ENCODE results near the gene UBL3.

The UBL3 gene

DNA sequence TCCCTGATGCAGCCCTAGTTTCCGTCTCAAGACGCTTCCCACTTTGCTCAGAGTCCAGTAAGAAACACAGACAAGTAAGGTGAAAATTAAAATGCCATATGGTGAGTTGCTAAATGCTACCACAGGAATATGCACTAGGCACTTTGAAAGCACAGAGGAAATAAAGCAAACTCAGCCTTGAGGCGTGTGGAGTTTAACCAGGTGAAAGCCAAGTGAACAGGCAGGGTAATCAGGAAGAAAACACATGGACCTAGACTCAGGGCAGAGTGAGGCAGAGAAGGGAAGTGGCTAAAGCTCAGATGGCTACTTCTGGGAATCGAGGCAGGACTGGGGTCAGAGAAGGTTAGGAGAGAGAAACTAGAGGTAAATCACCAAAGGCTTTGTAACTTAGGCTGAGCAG, 5.4 kb upstream of the UBL3 start:
- no peak for DNase-seq

DNA sequence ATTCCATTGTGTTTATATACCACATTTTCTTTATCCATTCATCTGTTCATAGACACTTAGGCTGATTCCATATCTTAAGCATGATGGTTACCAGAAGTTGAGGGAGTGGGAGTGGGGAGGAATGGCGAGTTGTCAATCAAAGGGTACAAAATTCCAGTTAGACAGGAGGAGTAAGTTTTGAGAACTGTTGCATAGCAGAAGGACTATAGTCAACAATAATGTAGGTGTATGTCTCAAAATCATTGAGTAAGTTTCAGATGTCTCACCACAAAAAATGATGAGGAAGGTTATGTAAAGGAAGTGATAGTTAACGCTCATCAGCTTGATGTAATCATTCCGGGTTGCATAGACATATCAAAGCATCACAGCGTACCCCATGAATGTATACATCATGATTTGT, 4.6 kb upstream of the UBL3 start:
- no peak for DNase-seq

- no peak for DNase-seq
Observed at GRCh38 chr13:29853131-29853530, 2.7 kb upstream of the UBL3 start.

- peak; percentile 61 for DNase-seq
Observed at GRCh38 chr13:29852472-29853054, 2.1 kb upstream of the UBL3 start.

DNA sequence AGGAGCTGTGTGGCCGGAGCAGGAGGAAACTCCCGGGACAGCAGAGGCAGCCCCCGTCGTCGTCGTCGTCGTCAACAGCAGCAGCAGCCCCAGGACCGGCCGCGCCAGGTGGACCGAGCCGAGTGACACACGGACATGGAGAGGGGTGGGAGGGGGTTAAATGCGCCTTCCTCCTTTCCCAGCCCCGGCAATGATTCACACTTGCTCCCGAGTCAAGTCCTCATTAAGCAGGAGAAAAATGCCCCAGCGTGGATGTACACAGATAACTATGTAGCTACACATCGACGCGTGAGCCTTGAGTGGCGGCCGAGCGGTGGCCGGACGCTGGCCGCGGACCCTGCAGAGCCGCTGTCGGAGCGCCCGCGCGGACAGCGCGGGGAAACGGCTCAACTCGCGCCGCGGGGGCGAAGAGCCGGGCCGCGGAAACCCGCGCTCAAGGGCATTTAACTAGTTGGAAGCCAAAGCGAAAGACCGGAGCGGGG, 645 bp downstream of the UBL3 start:
- peak; percentile 69 for DNase-seq

DNA sequence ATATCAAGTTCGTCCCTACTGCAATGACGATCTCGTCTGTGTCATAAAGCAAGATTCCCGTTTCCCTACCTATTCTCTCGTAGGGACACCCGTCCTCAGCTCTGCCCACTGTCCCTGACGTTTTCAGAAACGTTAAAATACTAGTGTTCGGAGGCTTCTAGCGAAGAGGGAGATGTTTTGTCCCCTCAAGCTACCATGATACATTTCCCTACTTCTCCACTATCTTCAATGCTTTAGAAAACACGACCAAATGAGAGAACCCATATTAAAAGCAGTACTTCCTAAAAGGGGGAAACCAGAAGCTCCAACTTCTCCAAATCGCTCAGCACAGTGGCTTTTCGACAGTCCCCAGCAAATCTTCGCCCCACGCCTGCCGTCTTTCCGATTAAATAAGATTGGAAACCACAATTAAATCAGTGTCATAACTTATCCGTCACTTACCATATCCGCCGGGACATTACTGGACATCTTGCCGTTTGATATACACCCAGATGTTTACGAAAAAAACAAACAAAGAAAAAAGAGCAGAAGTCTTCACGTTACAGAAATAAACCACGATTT, 1.3 kb downstream of the UBL3 start:
- no peak for DNase-seq

GRCh38 chr13:29847501-29847983, 2.9 kb downstream of the UBL3 start:
- DNase-seq: peak; percentile 57

DNA sequence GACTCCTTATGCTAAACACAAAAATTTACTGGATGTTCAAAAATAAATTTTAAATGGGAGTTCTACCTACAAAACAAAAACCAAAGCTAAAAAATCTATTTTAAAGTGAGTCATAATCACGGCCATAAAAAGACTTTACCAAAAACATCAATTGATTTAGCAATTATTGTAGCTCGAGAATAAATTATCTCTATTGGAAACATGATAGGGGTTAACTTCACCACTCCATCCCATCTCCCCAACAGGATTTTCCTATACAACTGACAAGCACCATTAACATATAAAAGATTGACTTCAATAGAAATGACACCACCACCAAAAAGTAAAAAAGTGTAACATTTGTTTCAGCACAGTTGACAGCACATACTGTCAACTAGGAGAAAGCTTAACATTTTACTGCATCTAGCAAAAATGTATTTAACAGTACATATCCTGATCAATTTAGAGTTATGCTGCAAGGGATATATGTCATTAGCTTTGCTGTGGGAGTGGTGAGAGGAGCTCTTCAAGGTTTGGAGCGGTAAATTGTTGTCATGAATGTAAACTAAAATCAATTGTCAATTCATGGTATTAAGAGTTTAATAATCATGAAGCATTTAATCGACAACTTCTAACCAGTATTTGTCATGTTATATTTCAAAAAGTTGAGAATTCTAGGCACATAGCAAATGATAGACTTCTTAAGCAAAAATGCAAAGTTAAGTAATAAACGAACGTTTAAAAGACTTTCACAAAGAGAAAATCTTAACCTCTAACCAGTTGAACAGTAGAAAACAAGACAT, 3.8 kb downstream of the UBL3 start:
- DNase-seq: no peak

DNA sequence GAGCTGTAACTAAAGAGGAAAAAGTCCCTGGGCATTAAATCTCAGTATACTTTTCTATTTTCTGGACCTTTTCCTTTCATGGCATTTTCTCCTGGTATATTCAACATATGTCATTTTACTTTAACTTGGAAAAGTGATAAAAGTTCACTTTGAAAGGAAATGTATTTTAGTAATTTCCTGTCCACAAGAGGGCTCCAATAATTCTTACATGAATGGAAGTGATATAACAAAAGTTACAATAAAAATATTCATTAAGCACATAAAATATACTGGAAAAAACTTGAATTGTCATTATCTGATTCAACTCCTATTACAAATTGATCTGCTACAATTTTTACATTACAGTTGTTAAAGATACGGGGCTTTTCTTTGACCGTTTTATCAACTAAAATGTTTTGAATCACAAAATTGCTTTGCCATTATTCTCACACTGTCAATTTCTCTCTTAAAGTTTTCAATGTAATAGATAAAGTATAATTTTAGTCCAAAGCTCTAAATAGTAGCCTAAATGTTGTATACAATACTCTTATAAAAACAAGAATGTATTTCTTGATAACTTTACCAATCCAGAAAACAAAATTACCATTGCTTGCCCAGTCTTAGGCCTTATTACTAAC, 4.9 kb downstream of the UBL3 start:
- no peak for DNase-seq

DNA sequence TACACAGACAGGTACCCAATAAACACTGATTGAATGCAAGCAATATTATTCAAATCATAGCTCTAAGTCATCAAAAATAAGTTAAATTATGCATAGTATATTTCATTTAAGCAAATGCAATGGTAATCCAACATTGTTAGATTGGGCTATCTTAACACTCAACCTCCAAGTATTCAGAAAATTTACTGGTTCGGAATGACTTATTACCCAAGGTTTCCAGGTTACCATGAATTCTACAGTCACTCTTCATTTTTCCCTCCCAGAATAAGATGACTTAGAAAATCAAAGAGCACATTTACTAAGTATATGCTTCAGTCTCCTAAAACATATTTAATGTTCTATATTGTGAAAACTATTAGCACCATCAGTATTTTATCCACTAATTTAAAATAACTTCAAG, 6.0 kb downstream of the UBL3 start:
- peak; percentile 43 for DNase-seq

DNA sequence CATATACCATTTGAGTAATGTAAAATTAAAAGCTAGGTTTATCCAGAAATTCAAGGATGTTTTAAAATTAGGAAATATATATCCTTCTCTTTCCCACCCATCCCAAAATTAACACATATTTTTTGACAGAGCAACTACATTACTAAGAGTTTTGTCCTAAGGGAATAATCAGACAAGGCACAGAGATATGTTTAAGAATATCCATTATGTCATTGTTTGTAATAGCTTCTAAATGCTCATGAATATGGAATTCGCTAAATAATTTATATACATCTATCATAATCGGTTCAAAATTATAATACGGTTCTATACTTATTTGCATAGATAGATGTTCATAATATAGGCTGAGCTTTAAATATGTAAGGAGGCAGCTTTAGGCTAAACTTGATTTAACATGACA, 9.8 kb downstream of the UBL3 start:
- DNase-seq: no peak

DNA sequence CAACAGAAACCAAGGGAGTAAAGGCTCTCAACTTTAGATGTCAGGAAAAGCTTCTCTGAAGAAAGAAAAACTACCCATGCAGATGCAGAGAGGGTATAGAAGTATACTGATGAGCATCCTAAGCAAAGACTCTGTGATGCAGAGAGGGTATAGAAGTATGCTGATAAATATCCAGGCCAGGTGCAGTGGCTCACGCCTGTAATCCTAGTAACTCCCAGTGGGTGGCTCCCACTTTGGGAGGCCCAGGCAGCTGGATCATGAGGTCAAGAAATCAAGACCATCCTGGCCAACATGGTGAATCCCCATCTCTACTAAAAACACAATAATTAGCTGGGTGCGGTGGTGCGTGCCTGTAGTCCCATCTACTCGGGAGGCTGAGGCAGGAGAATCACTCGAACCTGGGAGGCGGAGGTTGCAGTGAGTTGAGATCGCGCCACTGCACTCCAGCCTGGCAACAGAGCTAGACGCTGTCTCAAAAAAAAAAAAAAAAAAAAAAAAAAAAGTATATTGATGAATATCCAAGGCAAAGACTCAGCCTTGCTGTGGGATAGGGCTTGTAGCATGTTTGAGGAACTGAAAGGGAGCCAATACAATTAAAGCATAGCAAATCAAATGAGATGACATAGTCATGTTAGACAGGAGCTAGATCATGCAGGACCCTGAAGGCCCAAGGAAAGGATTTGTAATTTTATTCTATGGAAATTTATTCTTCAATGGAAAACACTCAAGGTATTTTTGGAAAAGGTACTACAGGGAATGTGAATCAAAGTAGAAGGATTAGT, 14.9 kb downstream of the UBL3 start:
- no peak for DNase-seq

GRCh38 chr13:29832761-29833298, 17.6 kb downstream of the UBL3 start:
- DNase-seq: no peak

- no peak for DNase-seq
Observed at GRCh38 chr13:29830000-29830399, 20.4 kb downstream of the UBL3 start.

- DNase-seq: no peak
Observed at GRCh38 chr13:29819143-29819542, 31.3 kb downstream of the UBL3 start.

DNA sequence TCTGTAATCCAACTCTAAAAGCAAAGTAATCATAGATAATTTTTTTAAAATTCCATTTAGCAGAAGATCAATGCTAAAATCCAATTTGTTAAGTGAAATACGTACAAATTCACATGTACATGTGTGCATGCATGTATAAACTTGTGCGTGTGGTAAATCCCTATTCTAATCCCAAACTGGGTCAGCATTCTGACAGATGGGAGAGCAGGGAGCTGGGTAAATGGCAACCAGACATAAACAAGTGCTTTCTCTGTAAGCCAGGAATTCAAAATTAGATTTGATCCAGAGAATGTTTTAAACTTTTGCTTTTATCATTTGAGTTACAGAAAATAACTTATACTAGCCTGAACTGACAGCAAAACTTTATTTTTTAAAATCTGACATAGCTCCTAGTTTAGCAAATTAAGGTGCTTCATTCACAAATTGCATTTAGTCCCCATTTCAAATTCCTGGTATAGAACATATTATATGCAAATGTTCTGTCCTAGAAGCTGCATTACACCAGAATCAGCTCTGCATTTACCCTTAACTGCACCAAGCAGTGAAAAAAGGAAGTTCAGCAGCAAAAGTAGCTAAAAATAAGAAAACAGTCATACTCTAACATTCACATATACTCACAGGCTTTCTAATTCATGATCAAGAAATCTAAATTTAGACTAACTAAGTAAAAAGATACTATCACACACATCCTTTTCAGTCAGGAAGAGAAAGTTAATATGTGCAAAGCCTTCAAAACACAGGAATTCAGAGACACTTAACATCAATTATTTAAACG, 32.6 kb downstream of the UBL3 start:
- DNase-seq: peak; percentile 31

- DNase-seq: no peak
Observed at GRCh38 chr13:29816715-29817114, 33.7 kb downstream of the UBL3 start.

- no peak for DNase-seq
Observed at GRCh38 chr13:29815336-29815735, 35.1 kb downstream of the UBL3 start.

DNA sequence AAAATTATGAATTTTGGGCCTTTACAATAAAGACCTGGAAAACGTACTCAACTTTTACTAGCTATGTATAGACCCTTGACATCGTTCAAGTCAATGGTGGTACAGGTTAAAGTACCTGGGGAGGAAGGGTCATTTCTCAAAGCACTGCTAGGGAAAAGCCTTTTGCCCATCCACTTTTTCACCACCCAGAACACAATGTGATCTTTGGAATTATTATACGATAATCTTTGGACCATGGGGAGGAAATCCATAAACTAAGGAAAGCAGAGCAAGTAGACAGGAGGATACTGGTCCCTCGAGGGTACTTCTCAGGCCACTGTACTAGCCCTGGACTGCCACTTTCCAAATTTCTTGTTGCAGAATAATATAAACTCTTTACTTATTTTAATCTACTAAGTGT, 39.5 kb downstream of the UBL3 start:
- DNase-seq: no peak

DNA sequence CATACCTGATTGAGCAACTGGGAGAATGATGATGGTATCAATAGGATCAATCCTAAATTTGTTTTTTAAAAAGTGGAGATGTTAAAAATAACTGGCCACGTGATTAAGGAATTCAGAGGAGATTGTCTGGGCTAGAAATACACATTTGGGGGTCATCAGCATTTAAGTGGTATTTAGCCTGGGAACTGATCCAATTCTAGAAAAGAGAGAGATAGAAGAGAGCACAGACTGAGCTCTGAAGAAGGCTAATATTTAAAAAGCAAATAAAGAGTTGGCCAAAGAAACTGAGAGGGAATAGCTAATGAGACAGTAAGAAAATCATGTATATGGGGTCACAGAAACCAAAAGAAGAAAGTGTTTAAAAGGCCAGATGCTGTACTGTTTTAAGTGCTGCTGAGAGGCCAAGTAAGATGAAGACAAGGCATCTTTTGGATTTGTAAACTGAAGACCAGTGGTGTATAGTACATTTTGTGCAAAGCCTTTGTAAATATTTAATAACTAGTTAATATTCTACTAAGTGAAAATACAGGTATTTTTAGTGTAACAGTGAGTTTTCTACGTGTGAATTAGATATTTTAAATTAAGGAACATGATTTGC, 40.2 kb downstream of the UBL3 start:
- no peak for DNase-seq

DNA sequence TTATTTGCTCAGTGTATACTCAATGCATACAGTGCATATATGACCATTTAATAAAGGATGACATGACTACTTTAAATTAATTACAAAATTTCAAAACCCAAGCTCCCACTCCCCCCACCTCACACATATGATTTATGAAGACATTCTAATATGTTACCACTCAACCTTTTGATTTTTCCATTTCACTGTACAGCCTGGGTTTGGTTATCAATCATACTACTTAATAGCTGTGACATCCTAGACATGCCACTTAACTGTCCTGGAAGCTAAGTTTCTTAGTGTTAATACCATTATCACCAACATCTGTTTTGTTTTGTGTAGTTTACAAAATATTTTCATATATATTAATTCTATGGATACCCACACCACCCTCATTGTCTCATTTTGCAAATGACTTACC, 42.2 kb downstream of the UBL3 start:
- no peak for DNase-seq
